MM.1S (cell line): ENCODE data around the gene LRRC43.

Source experiments
- DNase-seq: peaks from one replicate; pipeline ENCODE4 v3.0.0-alpha.2; 2015
- H2AFZ ChIP-seq: fragments of 300-600 bp; sonication (generic); 2 replicates; pipeline ENCODE4 v1.6.0; 2016; ENCODE audit warnings: antibody characterized with exemption, low read length
- H3F3A ChIP-seq: fragments of 300-600 bp; sonication (generic); 2 replicates; pipeline ENCODE4 v1.6.1; 2016; ENCODE audit warnings: mild to moderate bottlenecking, antibody characterized with exemption, low read length, moderate library complexity, mixed read lengths; ENCODE audit not compliant: insufficient read depth
- H3K27ac ChIP-seq: fragments of 300-600 bp; sonication (generic); 2 replicates; pipeline ENCODE4 v1.5.1; 2016; ENCODE audit warnings: mild to moderate bottlenecking, low read length
- H3K27me3 ChIP-seq: fragments of 300-600 bp; sonication (generic); replicated peaks from 2 replicates; pipeline ENCODE4 v1.6.0; 2016; ENCODE audit warnings: low read length; ENCODE audit not compliant: insufficient read depth
- H3K36me3 ChIP-seq: fragments of 300-600 bp; sonication (generic); replicated peaks from 2 replicates; pipeline ENCODE4 v1.6.1; 2016; ENCODE audit warnings: mild to moderate bottlenecking, low read length, mixed read lengths; ENCODE audit not compliant: insufficient read depth
- H3K4me1 ChIP-seq: fragments of 300-600 bp; sonication (generic); 2 replicates; pipeline ENCODE4 v1.6.1; 2016; ENCODE audit warnings: low read length, mixed read lengths
- H3K4me2 ChIP-seq: fragments of 300-600 bp; sonication (generic); 2 replicates; pipeline ENCODE4 v1.6.0; 2016; ENCODE audit warnings: low read depth, low read length
- H3K4me3 ChIP-seq: fragments of 300-600 bp; sonication (generic); 2 replicates; pipeline ENCODE4 v1.5.1; 2016; ENCODE audit warnings: low read length, mixed read lengths
- H3K79me2 ChIP-seq: fragments of 300-600 bp; sonication (generic); 2 replicates; pipeline ENCODE4 v1.6.1; 2016; ENCODE audit warnings: mixed run types, low read length, mixed read lengths
- H3K9ac ChIP-seq: fragments of 300-600 bp; sonication (generic); 2 replicates; pipeline ENCODE4 v1.6.1; 2016; ENCODE audit warnings: low read length, mixed read lengths
- H3K9me2 ChIP-seq: fragments of 300-600 bp; sonication (generic); replicated peaks from 2 replicates; pipeline ENCODE4 v1.6.1; 2016; ENCODE audit warnings: mild to moderate bottlenecking, low read length, mixed read lengths; ENCODE audit not compliant: insufficient read depth
- H3K9me3 ChIP-seq: fragments of 300-600 bp; sonication (generic); replicated peaks from 2 replicates; pipeline ENCODE4 v1.6.1; 2016; ENCODE audit warnings: mild to moderate bottlenecking, low read length, mixed read lengths; ENCODE audit not compliant: insufficient read depth
- H4K20me1 ChIP-seq: fragments of 300-600 bp; sonication (generic); 2 replicates; pipeline ENCODE4 v1.6.1; 2016; ENCODE audit warnings: mild to moderate bottlenecking, low read length, moderate library complexity, mixed read lengths; ENCODE audit not compliant: insufficient read depth
- CTCF ChIP-seq: fragments of 300-600 bp; sonication (generic); IDR thresholded peaks from 2 replicates; pipeline ENCODE4 v1.5.1; 2016; ENCODE audit warnings: antibody characterized with exemption, low read length, mixed read lengths
- EZH2 ChIP-seq: fragments of 300-600 bp; sonication (generic); optimal IDR thresholded peaks from 2 replicates; pipeline ENCODE3; 2017; ENCODE audit warnings: low read depth, mild to moderate bottlenecking, antibody characterized with exemption, low read length, mixed read lengths
- EZH2phosphoT487 ChIP-seq: fragments of 300-600 bp; sonication (generic); IDR thresholded peaks from 2 replicates; pipeline ENCODE4 v1.6.1; 2018; ENCODE audit warnings: antibody characterized with exemption, low read length

LRRC43 gene

GRCh38 chr12:122158700-122159285, 24.1 kb upstream of the LRRC43 start:
- no peaks in the 10 kb centered on the region for H3F3A ChIP-seq
- H2AFZ ChIP-seq: no peak overlapping the region
- no peak overlapping the region for H3K4me3 ChIP-seq
- no peak overlapping the region for H3K4me2 ChIP-seq
- H3K27ac ChIP-seq: no peak overlapping the region
- H3K79me2 ChIP-seq: no peaks in the 10 kb centered on the region
- H3K9ac ChIP-seq: no peak overlapping the region
- TF ChIP-seq CTCF: no peak
- TF ChIP-seq EZH2phosphoT487: no peak
- TF ChIP-seq EZH2: no peak
- no peaks in the 10 kb centered on the region for H3K9me2 ChIP-seq
- no peaks in the 10 kb centered on the region for H3K36me3 ChIP-seq
- no peaks in the 10 kb centered on the region for H3K4me1 ChIP-seq
- DNase-seq: no peak
- H4K20me1 ChIP-seq: no peaks in the 10 kb centered on the region
- no peaks in the 10 kb centered on the region for H3K9me3 ChIP-seq
- no peaks in the 10 kb centered on the region for H3K27me3 ChIP-seq

GRCh38 chr12:122159882-122160281, 23.0 kb upstream of the LRRC43 start:
- no peaks in the 10 kb centered on the region for H3K27me3 ChIP-seq
- no peaks in the 10 kb centered on the region for H3K79me2 ChIP-seq
- H2AFZ ChIP-seq: no peak overlapping the region
- TF ChIP-seq CTCF (no peak), EZH2 (no peak), EZH2phosphoT487 (no peak)
- H3K9me2 ChIP-seq: no peaks in the 10 kb centered on the region
- no peak for DNase-seq
- H3F3A ChIP-seq: no peaks in the 10 kb centered on the region
- H3K9ac ChIP-seq: no peak overlapping the region
- no peak overlapping the region for H3K27ac ChIP-seq
- H3K4me2 ChIP-seq: no peak overlapping the region
- no peaks in the 10 kb centered on the region for H4K20me1 ChIP-seq
- no peaks in the 10 kb centered on the region for H3K4me1 ChIP-seq
- H3K9me3 ChIP-seq: no peaks in the 10 kb centered on the region
- no peak overlapping the region for H3K4me3 ChIP-seq
- H3K36me3 ChIP-seq: no peaks in the 10 kb centered on the region

- no peak overlapping the region for H2AFZ ChIP-seq
Observed at GRCh38 chr12:122160761-122161160, 22.2 kb upstream of the LRRC43 start.

More at GRCh38 chr12:122160761-122161160, 22.2 kb upstream of the LRRC43 start:
- no peak overlapping the region for H3K4me2 ChIP-seq
- no peak overlapping the region for H3K4me3 ChIP-seq
- H4K20me1 ChIP-seq: no peaks in the 10 kb centered on the region
- H3K9ac ChIP-seq: no peak overlapping the region
- no peaks in the 10 kb centered on the region for H3K79me2 ChIP-seq
- no peaks in the 10 kb centered on the region for H3F3A ChIP-seq
- no peaks in the 10 kb centered on the region for H3K4me1 ChIP-seq
- no peaks in the 10 kb centered on the region for H3K9me2 ChIP-seq
- H3K27ac ChIP-seq: no peak overlapping the region
- no peaks in the 10 kb centered on the region for H3K27me3 ChIP-seq
- H3K9me3 ChIP-seq: no peaks in the 10 kb centered on the region
- TF ChIP-seq CTCF (no peak), EZH2phosphoT487 (no peak), EZH2 (no peak)
- H3K36me3 ChIP-seq: no peaks in the 10 kb centered on the region
- DNase-seq: no peak
